PFSK-1 (cell line): ENCODE data around the gene UMODL1.

ENCODE experiments used
- FOXP2 ChIP-seq: optimal IDR thresholded peaks from 2 replicates; pipeline ENCODE3; 2011; ENCODE audit warnings: borderline replicate concordance, control low read depth, inconsistent platforms; ENCODE audit not compliant: insufficient read depth; ENCODE audit errors: extremely low read length, extremely low read depth
- POLR2AphosphoS5 ChIP-seq: IDR thresholded peaks from 2 replicates; pipeline ENCODE4 v1.6.1; 2012; ENCODE audit warnings: low read depth, mild to moderate bottlenecking, control low read depth, low read length, moderate library complexity
- REST ChIP-seq, 2 experiments: IDR thresholded peaks; 2 replicates each; pipeline versions ENCODE4 v1.6.1 to v1.8.0; 2011 to 2012; ENCODE audit warnings: low read depth in 2 of 2, low read length in 2 of 2, control low read depth in 1 of 2, inconsistent platforms in 1 of 2, mild to moderate bottlenecking in 1 of 2, moderate library complexity in 1 of 2; ENCODE audit not compliant: insufficient read depth in 1 of 2
- SIN3A ChIP-seq: IDR thresholded peaks from 2 replicates; pipeline ENCODE4 v1.6.1; 2012; ENCODE audit warnings: mild to moderate bottlenecking, low read length, moderate library complexity, borderline replicate concordance; ENCODE audit not compliant: insufficient read depth
- TAF1 ChIP-seq: IDR thresholded peaks from 2 replicates; pipeline ENCODE4 v1.6.1; 2012; ENCODE audit warnings: low read length, control low read depth, borderline replicate concordance; ENCODE audit not compliant: insufficient read depth

The UMODL1 gene

DNA sequence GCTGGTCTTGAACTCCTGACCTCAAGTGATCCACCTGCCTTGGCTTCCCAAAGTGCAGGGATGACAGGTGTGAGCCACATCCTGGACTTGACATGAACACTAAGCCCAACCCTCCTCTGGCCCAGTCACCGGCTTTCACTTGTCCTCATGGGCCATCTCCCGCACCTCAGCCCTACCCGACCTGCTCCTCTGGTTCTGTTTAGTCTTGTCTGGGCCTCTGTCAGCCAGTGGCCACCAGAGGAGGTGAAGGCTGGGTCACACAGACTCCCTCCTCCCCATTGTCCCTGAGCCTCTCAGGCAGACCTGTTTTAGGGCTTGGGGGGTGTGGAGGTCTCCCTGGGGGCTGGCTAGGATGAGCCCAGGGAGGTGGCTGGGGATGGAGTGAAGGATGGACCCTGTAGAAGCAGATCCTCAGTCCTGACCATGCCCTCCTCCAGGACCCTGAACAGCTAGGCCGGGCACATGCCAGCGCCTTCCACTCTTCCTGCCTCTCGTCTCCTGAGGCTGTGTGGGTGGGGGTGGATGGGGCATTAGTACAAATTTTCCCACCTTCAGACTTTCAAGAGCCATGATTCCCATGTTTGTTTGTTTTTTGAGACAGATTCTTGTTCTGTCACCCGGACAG lies 26.1 kb upstream of the UMODL1 start:
- TF ChIP-seq TAF1 (no peak), POLR2AphosphoS5 (no peak), REST (IDR thresholded peaks at IDR 0.05; ENCODE audit: insufficient read depth in 1 of 2, low read depth in 2 of 2, low read length in 2 of 2) (no peak), SIN3A (no peak), FOXP2 (no peak)

GRCh38 chr21:42047821-42048613 lies 23.1 kb upstream of the UMODL1 start:
- TF ChIP-seq REST (IDR thresholded peaks at IDR 0.05; ENCODE audit: insufficient read depth in 1 of 2, low read depth in 2 of 2, low read length in 2 of 2): no peak
- no peak for TF ChIP-seq SIN3A
- no peak for TF ChIP-seq FOXP2
- TF ChIP-seq TAF1: no peak
- TF ChIP-seq POLR2AphosphoS5: no peak

DNA sequence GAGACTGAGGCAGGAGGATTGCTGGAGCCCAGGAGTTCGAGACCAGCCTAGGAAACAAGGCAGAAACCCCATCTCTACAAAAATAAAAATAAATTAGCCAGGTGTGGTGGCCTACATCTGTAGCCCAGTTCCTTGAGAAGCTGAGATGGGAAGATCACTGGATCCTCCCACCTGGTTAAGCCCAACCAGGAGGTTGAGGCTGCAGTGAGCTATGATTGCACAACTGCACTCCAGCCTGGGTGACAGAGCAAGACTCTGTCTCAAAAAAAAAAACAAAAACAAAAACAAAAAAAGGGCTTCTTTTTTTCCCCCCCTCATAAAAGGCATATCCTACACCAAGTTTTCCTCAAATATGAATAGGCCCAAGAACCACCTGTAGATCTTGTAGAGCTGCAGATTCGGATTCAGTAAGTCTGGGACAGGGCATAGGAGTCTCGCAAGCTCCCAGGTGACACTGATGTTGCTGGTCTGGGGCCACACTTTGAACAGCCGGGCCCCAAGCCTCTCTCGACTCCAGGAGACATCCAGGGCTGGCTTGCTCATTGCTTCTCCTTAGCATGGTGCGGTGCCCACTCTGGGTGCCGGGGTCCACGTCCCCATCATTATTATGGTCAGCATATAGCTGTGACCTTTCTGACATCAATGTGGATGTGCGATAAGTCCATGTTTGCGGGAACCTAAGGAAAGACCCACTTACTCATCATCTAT lies 22.1 kb upstream of the UMODL1 start:
- TF ChIP-seq FOXP2 (no peak), REST (IDR thresholded peaks at IDR 0.05; ENCODE audit: insufficient read depth in 1 of 2, low read depth in 2 of 2, low read length in 2 of 2) (no peak), POLR2AphosphoS5 (no peak), TAF1 (no peak), SIN3A (no peak)

- TF ChIP-seq REST (IDR thresholded peaks at IDR 0.05; ENCODE audit: insufficient read depth in 1 of 2, low read depth in 2 of 2, low read length in 2 of 2): no peak
Observed at GRCh38 chr21:42049578-42050430, 21.3 kb upstream of the UMODL1 start.
